ENCODE data around the gene SEC24C.
"Not testable (repeated sequence)": the region's sequence is repeated elsewhere in the genome, so short reads cannot be mapped to it uniquely, and the experiment has no call there.

Gene SEC24C

GRCh38 chr10:73743905-73744663, at the start of gene SEC24C:
TSS of gene SEC24C (plus strand) at chr10:73744372. CDS start at chr10:73746833, 2,461 bp downstream.
- peak; percentile 89 to 93 for DNase-seq (ENCODE audit: low read depth in 2 of 2)

GRCh38 chr10:73695302-73695701, 48.9 kb upstream of the SEC24C start:
- not testable (repeated sequence) for DNase-seq (ENCODE audit: low read depth in 2 of 2)

DNA sequence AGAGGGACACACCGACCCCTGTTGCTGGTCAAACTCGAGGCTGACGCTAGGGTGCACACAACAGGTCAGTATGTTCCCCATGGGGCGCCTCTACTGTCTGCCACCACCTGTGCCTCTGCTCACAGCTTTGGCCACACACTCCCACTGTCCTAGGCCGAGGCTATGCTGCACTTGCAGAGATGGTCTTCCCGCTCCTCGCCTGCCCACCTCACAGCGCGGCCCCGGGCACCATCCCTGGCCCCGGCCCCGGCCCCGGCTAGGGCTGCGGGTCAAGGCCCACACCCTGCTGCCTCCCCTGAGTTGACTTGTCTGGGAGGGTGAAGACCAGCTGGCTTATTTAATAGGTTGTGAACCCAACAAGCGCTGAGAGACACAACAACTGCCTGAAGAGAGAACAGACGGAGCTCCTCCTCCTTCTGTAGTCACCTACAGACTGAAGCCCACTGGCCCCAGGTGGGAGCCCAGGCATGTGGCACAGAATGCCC, 46.5 kb upstream of the SEC24C start, which contains the start of gene AGAP5:
Gene AGAP5 (minus strand): TSS at position 435 of the 485 bp plus-strand sequence. CDS start 354 bp downstream, at position 81.
- DNase-seq (ENCODE audit: low read depth in 2 of 2) = not testable (repeated sequence)

GRCh38 chr10:73698819-73699218, 45.4 kb upstream of the SEC24C start:
- not testable (repeated sequence) for DNase-seq (ENCODE audit: low read depth in 2 of 2)

DNA sequence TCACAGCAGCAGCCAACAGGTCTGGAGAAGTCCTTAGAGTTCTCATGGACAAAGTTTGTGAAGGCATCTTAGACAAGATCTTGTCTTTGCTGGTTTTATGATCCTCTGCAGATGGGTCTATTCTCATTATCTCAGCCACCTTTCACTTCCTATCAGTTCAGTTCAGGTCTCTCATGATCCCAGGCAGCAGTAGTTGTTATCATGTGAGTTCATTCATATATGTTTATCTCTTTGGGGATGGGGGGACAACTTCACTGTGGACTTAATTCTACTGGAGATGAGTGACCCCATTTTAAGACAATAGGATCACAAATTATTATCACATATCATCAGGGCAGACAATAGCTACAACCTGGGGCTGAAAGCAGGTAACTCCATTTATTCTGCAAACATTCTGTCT, 40.2 kb upstream of the SEC24C start:
- DNase-seq (ENCODE audit: low read depth in 2 of 2) = not testable (repeated sequence)

GRCh38 chr10:73705506-73706072, 38.6 kb upstream of the SEC24C start:
- not testable (repeated sequence) for DNase-seq (ENCODE audit: low read depth in 2 of 2)

DNA sequence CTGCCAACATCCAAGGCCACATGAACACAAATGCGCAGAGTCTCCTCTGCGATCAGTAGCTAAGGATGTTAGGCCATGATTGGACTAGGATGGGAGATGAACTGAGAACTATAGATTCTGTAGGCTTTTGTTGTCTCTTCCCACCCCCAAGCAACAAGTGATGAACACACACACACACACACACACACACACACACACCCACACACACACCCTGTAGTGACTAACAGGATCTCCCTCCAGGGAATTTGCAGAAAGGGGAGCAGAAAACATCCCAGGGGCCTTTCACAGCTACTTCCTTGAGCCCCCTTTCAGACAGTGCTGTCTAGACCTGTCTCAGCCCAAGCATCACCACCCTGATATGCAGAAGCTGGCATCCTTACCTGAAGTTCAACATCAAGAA, 37.7 kb upstream of the SEC24C start:
- DNase-seq (ENCODE audit: low read depth in 2 of 2) = not testable (repeated sequence)

DNA sequence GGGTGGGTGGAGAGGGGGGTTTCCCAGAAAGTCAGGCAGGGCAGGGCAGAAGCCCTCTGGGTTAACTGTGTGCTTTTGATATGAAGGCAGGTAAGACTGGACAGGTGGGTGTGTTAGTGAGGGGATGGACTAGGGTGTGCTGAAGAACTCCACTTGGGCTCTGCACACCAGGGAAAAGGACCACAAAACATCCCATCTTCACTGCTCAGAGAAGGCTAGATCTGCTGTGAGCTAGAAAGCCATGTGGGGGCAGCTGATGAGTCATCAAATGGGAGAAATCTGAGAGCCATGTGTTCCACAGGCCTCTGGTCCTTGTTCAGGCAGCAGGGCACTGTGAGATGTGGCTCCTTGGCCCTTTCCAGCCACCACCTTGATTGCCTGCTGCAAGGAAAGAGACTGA, 36.5 kb upstream of the SEC24C start:
- not testable (repeated sequence) for DNase-seq (ENCODE audit: low read depth in 2 of 2)

- DNase-seq (ENCODE audit: low read depth in 2 of 2) = not testable (repeated sequence)
These were observed 36.0 kb upstream of the SEC24C start for GRCh38 chr10:73708122-73708521.

DNA sequence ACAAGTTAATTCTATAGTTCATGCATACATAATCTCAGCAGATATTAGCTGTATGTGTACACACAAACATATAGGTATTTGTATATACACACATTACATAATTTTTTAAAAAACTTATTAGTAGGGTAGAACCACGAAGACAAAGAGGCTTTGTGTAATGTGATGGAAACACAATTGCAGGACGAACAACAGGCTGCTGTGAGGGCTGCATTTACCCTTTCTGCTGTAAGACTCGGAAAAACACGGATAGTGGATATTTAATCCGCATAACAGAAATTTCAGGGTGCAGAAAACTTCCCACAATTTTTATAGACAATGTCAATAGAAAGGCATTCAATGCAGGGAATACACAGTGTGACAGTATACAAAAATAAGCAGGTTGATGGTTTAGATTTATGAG, 32.5 kb upstream of the SEC24C start:
- not testable (repeated sequence) for DNase-seq (ENCODE audit: low read depth in 2 of 2)

DNA sequence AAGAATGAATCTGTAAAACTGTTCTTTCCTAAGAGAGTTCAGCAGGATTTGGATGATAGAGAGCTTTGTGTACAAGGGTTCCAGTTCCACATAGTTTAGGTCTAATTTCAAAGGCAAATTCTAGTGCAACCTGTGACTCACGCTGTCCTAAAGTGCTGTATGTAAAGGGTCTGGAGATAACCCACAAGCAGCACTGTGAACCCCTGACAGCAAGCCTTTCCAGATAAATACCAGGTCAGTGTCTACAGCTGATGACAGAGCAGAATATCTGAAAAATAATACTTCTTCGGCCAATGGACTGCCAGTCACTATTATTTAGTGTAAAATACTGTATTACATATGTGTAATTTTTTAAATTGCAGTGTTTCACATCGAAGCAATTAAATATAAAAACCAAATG, 30.3 kb upstream of the SEC24C start:
- not testable (repeated sequence) for DNase-seq (ENCODE audit: low read depth in 2 of 2)

DNA sequence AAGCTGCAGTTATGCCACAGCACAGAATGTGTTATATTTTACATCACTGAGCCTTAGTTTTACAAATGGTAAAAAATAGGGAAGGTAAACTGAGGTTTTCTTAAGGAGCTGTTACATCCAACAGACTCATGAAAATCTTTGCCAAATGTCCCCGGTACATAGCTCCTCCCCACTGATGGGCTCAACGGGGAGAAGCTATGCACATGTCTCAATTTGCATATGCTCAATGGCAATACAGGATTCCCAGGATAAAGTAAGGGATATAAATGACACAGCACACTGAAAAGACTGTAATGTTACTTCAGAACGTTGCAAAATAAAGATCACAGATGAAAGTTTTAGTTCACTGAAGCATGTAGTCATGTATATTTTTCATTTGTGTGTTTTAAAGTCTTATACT, 29.7 kb upstream of the SEC24C start:
- not testable (repeated sequence) for DNase-seq (ENCODE audit: low read depth in 2 of 2)

GRCh38 chr10:73715179-73716156, 28.7 kb upstream of the SEC24C start:
- not testable (repeated sequence) for DNase-seq (ENCODE audit: low read depth in 2 of 2)

- no peak for DNase-seq (ENCODE audit: low read depth in 2 of 2)
These were observed 27.9 kb upstream of the SEC24C start for GRCh38 chr10:73716251-73716650.

GRCh38 chr10:73717556-73717955, 26.6 kb upstream of the SEC24C start:
- DNase-seq (ENCODE audit: low read depth in 2 of 2) = no peak

GRCh38 chr10:73720561-73720960, 23.6 kb upstream of the SEC24C start:
- not testable (repeated sequence) for DNase-seq (ENCODE audit: low read depth in 2 of 2)

DNA sequence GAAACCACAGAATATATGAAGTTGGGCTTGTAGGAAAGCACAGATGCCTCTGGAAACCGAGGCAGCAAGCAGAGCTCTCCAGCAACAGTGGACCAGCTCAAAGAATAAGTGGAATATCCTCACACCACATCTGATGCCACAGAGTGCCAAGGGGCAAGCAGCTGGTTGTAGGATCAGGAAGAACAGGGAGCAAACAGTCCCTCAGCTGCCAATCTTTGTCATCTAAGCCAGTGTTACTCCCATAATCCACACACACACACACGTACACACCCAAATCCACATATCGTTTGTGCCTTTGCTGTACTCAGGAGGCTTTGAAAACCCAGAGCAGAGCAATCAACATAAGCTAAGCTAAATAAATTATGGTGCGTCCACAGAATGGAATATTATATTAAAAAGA, 20.7 kb upstream of the SEC24C start:
- no peak for DNase-seq (ENCODE audit: low read depth in 2 of 2)

- peak in 1 of 2 donors; percentile 18 for DNase-seq (ENCODE audit: low read depth in 2 of 2)
These were observed 14.4 kb upstream of the SEC24C start for GRCh38 chr10:73729781-73730152.

GRCh38 chr10:73730153-73730906, 13.8 kb upstream of the SEC24C start:
- peak; percentile 88 to 89 for DNase-seq (ENCODE audit: low read depth in 2 of 2)

GRCh38 chr10:73731588-73732375, 12.4 kb upstream of the SEC24C start:
- DNase-seq (ENCODE audit: low read depth in 2 of 2) = no peak

Measured in activated CD4-positive, alpha-beta T cell treated with anti-CD3 and anti-CD28 coated beads for 24 hours (primary cell).